NCI-H128 (cell line): Measurements from ENCODE around the gene SUGCT.
"Not testable (repeated sequence)": the region's sequence is repeated elsewhere in the genome, so short reads cannot be mapped to it uniquely, and the experiment has no call there.

Source experiments
- DNase-seq: peaks from one replicate; lab custom pipeline; 2025; ENCODE audit not compliant: unreplicated experiment; lab: John Stamatoyannopoulos, UW

Gene SUGCT

DNA sequence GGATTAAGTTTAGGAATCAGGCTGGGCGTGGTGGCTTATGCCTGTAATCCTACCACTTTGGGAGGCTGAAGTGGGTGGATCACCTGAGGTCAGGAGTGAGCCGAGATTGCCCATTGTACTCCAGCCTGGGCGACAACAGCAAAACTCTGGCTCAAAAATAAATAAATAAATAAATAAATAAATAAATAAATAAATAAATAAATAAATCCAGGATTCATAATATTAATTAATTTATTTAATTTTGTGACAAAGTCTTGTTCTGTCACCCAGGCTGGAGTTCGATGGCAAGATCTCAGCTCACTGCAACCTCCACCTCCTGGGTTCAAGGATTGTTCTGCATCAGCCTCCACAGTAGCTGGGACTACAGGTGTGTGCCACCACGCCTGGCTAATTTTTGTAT is 4.2 kb downstream of the SUGCT start:
- DNase-seq = no peak

DNA sequence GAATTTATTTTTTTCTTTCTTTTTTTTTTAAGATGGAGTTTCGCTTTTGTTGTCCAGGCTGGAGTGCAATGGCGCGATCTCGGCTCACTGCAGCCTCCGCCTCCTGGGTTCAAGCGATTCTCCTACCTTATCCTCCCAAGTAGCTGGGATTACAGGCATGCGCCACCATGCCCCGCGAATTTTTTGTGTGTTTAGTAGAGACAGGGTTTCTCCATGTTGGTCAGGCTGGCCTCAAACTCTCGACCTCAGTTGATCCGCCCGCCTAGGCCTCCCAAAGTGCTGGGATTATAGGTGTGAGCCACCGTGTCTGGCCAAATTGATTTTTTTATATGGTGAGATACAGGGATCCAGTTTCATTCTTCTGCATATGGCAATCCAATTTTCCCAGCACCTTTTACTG is 5.1 kb downstream of the SUGCT start:
- DNase-seq = not testable (repeated sequence)

DNA sequence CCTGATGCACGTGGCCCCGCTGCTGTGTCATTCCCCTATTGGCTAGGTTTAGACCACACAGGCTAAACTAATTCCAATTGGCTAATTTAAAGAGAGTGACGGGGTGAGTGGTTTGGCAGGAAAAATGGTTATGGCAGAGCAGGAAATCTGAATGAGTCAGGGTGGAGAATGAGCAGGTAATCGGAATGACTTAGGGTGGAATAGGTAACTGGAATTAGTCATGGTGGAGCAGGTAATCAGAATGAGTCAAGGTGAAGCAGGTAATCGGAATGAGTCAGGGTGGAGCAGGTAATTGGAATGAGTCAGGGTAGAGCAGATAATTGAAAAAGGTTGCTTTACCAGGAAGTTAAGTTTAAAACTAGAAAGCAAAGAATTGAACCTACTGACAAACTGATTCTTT is 7.1 kb downstream of the SUGCT start:
- DNase-seq = not testable (repeated sequence)

DNA sequence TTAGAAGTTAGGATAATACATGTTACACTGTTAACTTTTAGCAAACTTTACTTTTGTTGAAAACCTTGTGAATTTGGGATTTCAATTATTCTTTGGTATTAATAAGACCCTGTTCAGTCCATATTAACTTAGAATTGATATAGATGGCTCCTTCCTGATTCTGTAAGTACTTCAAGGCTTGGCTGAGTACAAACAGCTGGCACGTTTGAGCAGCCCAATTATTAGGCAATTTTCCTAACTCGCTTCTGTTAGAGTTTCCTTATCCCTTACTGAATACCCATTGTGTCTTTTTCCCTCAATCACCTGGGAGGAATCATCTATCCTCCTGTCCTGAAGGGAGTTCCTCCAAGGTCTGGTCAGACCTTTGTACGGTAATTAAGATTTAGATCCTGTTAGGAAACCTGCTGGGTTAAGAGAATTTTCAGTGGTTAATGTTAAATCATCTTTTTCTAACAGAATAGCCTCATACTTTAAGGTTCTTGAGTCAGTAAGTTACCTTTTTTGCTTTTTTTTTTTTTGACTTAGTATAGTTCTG is 10.9 kb downstream of the SUGCT start:
- DNase-seq = not testable (repeated sequence)

DNA sequence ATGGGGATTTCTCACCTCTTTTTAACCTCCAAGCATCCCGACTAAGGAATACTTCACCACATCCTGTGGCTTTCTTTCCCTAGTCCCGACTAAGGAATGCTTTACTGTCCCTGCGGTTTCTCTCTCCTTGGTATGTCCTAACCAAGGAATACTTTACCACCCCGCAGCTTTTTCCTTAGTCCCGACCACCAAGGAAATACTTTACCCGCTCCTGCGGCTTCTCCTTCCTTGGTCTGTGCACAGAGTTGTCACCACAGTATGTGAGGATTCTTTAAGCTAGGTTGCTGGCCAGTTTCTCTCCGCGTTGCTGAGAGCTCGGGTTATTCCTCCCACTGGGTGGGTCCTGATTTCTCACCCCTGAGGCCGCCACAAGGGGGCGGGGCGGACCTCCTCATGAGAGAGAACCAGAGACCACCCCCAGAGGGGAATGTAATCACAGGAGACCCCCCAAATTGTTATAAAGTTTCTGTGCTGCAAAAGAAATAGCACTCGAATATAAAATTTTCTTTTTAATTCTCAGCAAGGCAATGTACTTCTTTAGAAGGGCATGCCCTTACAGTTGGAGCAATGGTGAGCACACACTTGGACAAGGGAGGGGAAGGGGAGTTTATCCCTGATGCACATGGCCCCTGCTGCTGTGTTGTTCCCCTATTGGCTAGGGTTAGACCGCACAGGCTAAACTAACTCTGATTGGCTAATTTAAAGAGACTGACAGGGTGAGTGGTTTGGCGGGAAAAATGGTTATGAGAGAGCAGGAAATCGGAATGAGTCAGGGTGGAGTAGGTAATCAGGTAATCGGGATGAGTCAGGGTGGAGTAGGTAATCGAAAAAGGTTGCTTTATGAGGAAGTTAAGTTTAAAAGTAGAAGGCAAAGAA is 12.8 kb downstream of the SUGCT start:
- DNase-seq = no peak

DNA sequence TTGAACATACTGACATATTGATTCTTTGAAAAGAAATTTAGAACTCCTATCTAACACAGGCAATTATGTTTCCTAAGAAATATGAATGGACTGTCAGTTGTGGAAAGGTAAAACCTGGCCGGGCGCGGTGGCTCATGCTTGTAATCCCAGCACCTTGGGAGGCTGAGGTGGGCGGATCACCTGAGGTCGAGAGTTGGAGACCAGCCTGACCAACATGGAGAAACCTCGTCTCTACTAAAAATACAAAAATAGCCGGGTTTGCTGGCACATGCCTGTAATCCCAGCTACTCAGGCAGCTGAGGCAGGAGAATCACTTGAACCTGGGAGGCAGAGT is 13.4 kb downstream of the SUGCT start:
- not testable (repeated sequence) for DNase-seq

DNA sequence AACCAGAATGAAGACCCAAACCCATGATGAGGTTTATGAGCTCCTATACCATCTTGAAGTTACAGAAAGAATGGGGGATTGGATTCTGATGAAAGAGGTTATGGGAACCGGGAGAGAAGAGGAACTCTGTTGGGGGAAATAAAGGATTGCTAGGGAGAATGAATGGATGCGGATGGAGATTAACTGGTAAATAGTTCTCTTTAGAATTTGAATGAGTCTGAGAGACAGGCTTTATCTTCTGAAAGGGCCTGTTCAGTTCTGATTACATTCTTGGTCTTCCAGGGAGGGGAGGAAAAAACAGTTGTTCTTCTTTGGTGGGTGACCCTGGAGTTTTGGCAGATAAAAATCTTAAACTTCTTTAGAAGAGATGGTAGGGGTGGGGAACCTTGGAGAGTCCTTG is 13.9 kb downstream of the SUGCT start:
- DNase-seq = no peak

DNA sequence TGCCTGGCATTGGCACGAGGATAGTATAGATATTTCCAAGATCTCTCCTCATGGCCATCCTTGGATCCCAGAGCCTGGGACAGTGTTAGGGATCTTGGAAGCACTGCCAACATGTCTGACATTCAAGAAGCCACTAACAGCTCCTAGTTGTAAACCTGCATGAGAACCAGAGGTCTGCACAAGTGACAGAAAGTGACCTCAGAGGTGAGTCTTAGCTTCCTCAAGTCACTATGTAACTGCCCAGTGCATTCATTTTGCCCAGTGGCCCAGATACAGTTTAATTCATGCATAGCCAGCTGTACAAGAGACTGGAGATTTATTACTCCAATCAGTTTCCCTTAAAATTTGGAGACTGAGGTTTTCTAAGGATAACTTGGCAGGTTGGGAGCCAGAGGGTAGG is 16.7 kb downstream of the SUGCT start:
- DNase-seq = no peak

DNA sequence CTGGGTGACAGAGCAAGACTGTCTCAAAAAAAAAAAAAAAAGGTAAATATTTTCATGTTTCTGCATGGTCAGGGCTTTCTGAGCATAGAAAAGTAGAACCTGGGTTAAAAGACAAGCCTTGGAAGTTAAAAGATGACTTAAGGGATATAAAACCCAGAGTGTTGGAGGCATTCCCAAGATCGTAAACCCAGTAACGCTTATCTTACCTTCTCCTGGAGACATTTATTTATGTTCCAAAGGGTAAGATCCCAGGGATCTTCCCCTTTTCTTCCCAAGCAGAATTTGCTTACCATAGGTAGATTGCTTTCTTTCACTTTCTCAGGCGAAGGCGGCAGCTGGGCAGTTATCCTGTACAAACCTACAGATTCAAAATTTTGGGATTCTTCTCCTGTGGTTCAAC is 22.2 kb downstream of the SUGCT start:
- DNase-seq = no peak

DNA sequence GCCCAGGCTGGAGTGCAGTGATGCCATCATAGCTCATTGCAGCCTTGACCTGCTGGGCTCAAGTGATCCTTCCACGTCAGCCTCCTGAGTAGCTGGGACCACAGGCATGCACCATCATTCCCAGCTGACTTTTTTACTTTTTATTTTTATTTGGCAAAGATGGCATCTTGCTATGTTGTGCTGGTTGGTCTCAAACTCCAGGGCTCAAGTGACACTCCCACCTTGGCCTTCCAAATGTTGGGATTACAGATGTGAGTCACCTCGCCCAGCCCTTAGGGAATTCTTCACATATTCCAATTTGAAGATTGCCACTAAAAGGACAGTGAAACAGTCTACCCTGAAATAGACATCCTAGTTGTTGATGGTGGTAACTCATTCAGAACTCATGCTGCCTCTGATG is 27.7 kb downstream of the SUGCT start:
- no peak for DNase-seq

DNA sequence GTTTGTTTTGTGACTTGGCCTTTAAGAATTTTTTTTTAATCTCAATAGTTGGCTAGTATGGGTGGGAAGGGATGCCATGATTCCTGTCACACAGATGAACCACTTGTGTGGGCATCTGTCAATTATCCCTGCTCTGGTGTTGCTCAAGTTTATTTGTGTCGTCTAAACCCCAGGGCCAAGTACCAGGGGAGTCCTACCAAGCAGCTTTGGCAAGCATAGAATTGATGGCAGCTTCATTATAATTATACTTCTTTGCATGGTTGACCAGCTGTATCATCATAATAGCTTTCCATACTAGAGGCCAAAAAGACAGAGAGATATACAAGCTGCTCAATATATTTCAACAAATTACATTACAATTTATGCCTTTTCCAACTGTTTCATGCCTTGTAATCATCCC is 30.4 kb downstream of the SUGCT start:
- DNase-seq = no peak

DNA sequence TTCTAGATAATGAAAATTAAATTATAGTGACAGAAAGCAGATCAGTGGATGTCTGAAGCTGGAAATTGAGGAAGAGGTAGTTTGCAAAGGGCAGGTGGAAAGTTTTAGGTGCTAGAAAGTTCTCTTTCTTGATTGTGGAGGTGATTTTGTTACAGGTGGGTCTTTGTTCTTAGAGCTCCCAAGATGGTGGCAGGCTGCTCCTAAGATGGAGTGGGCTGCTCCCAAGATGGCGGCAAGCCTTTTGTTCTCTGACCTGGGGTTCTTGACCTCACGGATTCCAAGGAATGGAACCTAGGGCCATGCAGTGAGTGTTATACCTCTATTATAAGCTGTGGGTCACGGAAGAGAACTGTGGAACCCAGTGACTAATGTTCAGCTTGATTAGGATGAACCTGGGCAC is 32.5 kb downstream of the SUGCT start:
- DNase-seq = no peak

DNA sequence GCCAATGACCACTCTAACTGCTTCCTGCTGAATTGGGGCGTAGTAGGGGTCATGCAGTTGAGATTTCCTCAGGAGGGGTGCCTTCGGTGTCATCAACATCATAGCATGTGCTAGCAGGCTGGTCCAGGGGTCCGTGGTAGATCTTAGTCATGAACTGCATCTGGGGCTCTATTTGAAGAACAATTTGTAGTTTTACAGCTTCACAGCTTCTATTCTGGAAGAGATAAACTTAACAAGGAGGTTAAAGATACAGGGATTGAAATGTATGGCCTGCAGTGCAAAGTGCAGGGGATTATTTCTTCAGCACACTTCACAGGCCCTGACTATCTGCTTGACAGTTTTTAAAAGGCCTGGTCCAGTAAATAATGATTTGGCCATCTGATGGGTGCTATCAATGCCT is 33.5 kb downstream of the SUGCT start:
- DNase-seq = not testable (repeated sequence)

DNA sequence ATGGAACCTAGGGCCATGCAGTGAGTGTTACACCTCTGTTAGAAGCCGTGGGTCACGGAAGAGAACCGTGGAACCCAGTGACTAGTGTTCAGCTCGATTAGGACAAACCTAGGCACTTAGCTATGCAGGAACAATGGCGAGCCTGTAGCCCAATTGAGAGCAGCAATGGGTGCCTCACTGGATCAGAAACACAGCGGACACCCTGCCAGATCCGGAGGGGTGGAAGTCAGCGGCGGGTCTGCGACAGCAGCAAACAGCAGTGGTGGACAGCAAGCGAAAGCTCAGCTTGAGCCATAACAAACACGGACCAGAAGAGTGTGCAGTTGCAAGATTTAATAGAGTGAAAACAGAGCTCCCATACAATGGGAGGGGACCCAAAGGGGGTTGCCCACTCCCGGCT is 38.3 kb downstream of the SUGCT start:
- not testable (repeated sequence) for DNase-seq

DNA sequence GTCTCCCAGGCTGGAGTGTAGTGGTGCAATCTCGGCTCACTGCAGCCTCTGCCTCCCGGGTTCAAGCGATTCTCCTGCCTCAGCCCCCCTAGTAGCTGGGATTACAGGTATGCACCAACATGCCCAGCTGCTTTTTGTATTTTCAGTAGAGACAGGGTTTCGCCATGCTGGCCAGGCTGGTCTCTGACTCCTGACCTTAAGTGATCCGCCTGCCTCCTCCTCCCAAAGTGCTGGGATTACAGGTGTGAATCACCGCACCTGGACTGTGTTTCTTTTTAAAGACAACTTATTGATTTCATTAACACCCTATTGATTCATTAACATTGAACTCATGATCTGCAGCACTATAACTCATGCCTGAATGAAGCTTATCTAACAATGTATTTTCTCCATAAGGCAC is 40.5 kb downstream of the SUGCT start:
- not testable (repeated sequence) for DNase-seq

DNA sequence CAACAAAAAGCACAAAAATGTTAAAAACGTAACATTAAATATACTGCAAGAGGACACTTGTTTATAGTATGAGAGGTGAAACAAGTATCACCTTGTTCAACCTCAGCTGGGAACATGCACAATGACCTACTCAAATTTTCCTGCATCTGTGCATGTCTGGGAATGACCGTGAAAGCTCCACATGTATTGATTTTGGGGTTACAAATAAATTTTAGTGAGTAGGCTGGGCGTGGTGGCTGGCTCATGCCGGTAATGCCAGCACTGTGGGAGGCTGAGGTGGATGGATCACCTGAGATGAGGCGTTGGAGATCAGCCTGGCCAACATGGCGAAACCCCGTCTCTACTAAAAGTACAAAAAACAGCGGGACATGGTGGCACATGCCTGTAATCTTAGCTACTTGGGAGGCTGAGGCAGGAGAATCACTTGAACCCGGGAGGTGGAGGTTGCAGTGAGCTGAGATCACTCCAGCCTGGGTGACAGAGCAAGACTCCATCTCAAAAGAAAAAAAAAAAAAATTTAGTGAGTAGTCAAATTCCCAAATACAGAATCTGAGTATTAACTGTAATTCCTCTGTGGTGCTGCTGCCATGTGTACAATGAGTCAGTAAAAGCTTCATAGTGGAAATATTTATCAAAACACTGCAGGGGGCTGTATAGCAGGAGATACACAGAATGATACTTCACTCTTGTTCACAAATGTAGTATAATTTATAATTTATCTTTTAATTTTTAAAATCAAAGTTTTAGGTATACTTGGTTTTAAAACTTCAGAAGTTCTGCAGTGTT is 41.1 kb downstream of the SUGCT start:
- DNase-seq = no peak

DNA sequence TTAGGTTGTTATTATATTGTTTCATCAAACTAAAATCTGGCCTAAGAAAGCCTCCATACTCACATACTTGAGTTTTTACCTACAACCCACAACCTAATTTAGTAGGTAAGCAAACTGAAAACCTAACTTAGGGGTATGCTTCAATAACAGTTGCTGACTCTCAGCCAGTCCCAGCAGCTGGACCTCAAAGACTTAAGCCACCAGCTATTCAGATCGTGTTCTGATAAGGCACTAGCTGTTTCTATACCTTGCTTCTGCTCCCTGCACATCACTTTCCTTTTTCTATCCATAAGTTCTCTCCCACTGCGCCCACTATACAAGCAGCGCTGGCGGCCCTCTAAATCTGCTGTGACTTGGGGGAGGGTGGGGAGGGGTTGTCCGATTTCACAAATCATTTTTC is 42.3 kb downstream of the SUGCT start:
- DNase-seq = no peak

DNA sequence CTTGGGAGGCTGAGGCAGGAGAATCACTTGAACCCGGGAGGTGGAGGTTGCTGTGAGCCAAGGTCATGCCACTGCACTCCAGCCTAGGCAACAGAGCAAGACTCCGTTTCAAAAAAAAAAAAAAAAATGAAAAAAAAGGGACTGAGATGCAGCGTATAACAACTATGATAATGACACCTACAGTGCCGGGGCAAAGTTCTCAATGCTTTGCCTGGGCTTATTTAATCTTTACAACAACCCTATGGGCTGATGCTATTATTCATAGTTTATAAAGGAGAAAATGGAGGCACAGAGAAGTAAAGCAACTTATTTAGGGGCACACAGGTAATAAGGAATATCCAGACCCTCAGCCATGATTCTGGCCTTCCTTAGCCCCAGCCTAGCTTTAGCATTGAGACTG is 47.6 kb downstream of the SUGCT start:
- DNase-seq = no peak

DNA sequence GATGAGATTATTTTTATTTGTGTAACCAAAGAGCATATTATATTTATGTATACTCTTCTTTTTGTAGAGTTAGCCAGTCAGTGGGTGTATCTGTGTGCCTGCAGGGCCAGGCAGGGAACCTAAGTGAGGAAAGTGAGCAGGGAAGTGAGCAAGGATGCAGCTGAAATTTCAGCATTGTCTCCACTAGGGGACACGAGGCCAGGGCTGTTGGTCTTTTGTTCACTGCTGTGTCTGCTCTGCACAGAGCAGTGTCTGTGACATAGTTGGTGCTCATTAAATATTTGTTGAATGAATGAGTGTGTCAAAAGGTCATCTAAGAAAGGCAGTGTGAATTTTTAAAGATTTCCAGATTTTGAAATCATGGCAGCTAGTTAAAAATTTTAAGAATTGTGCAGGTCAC is 51.8 kb downstream of the SUGCT start:
- DNase-seq = no peak

DNA sequence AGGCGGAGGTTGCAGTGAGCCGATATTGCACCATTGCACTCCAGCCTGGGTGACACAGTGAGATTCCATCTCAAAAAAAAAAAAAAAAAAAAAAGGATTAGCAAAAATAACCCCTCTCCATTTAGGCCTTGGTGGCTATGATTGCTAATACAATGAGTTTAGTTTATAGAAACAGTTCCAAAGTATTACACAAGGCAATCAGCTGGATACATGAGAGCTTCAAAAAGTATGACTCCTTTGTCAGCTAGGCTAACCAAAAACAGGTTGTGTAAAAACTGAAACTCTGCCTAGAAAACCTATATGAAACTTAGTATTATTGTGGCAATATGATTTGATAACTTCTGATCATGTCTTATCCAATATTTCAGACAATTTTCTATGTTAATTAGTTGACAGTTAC is 57.2 kb downstream of the SUGCT start:
- no peak for DNase-seq

DNA sequence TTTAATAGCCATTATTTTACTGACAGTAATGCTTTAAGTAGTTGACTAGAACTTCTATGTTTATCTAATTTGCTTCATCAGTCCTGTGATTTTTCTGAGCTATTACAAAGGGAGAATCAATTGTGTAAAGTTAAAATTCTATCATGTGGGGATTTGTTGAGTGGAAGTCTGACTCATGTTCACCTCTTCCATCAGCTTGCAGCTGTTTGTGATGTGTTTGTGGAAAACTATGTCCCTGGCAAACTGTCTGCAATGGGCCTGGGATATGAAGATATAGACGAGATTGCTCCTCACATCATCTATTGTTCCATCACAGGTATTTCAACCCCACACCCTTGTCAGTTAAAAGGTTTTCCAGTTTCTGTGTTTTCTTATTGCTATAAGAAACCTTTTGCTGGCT is 59.9 kb downstream of the SUGCT start:
- no peak for DNase-seq

DNA sequence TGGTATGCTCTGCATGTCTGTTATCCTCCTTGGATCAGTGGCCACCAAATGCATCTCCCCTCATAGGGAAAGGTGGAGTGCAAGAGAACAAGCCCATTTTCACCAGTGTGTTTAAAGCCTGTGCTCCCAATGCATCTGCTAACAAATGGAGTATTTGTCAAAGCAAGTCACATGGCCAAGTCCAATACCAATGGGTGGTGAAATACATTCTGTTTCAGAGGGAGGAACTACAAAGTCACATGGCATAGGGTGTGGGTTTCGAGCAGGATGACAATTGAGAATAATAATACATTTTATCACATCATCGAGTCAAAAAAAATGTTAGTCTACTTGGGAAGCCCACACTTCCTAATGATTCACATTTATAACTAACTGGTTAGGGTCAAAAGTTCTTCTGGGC is 62.7 kb downstream of the SUGCT start:
- DNase-seq = no peak
